MM.1S (cell line): Measurements from ENCODE around the gene BLOC1S4.

ENCODE experiments used
- DNase-seq: peaks from one replicate; pipeline ENCODE4 v3.0.0-alpha.2; 2015
- H2AFZ ChIP-seq: fragments of 300-600 bp; sonication (generic); 2 replicates; pipeline ENCODE4 v1.6.0; 2016; ENCODE audit warnings: antibody characterized with exemption, low read length
- H3F3A ChIP-seq: fragments of 300-600 bp; sonication (generic); 2 replicates; pipeline ENCODE4 v1.6.1; 2016; ENCODE audit warnings: mild to moderate bottlenecking, antibody characterized with exemption, low read length, moderate library complexity, mixed read lengths; ENCODE audit not compliant: insufficient read depth
- H3K27ac ChIP-seq: fragments of 300-600 bp; sonication (generic); 2 replicates; pipeline ENCODE4 v1.5.1; 2016; ENCODE audit warnings: mild to moderate bottlenecking, low read length
- H3K27me3 ChIP-seq: fragments of 300-600 bp; sonication (generic); replicated peaks from 2 replicates; pipeline ENCODE4 v1.6.0; 2016; ENCODE audit warnings: low read length; ENCODE audit not compliant: insufficient read depth
- H3K36me3 ChIP-seq: fragments of 300-600 bp; sonication (generic); replicated peaks from 2 replicates; pipeline ENCODE4 v1.6.1; 2016; ENCODE audit warnings: mild to moderate bottlenecking, low read length, mixed read lengths; ENCODE audit not compliant: insufficient read depth
- H3K4me1 ChIP-seq: fragments of 300-600 bp; sonication (generic); 2 replicates; pipeline ENCODE4 v1.6.1; 2016; ENCODE audit warnings: low read length, mixed read lengths
- H3K4me2 ChIP-seq: fragments of 300-600 bp; sonication (generic); 2 replicates; pipeline ENCODE4 v1.6.0; 2016; ENCODE audit warnings: low read depth, low read length
- H3K4me3 ChIP-seq: fragments of 300-600 bp; sonication (generic); 2 replicates; pipeline ENCODE4 v1.5.1; 2016; ENCODE audit warnings: low read length, mixed read lengths
- H3K79me2 ChIP-seq: fragments of 300-600 bp; sonication (generic); 2 replicates; pipeline ENCODE4 v1.6.1; 2016; ENCODE audit warnings: mixed run types, low read length, mixed read lengths
- H3K9ac ChIP-seq: fragments of 300-600 bp; sonication (generic); 2 replicates; pipeline ENCODE4 v1.6.1; 2016; ENCODE audit warnings: low read length, mixed read lengths
- H3K9me2 ChIP-seq: fragments of 300-600 bp; sonication (generic); replicated peaks from 2 replicates; pipeline ENCODE4 v1.6.1; 2016; ENCODE audit warnings: mild to moderate bottlenecking, low read length, mixed read lengths; ENCODE audit not compliant: insufficient read depth
- H3K9me3 ChIP-seq: fragments of 300-600 bp; sonication (generic); replicated peaks from 2 replicates; pipeline ENCODE4 v1.6.1; 2016; ENCODE audit warnings: mild to moderate bottlenecking, low read length, mixed read lengths; ENCODE audit not compliant: insufficient read depth
- H4K20me1 ChIP-seq: fragments of 300-600 bp; sonication (generic); 2 replicates; pipeline ENCODE4 v1.6.1; 2016; ENCODE audit warnings: mild to moderate bottlenecking, low read length, moderate library complexity, mixed read lengths; ENCODE audit not compliant: insufficient read depth
- EZH2 ChIP-seq: fragments of 300-600 bp; sonication (generic); optimal IDR thresholded peaks from 2 replicates; pipeline ENCODE3; 2017; ENCODE audit warnings: low read depth, mild to moderate bottlenecking, antibody characterized with exemption, low read length, mixed read lengths
- EZH2phosphoT487 ChIP-seq: fragments of 300-600 bp; sonication (generic); IDR thresholded peaks from 2 replicates; pipeline ENCODE4 v1.6.1; 2018; ENCODE audit warnings: antibody characterized with exemption, low read length
- TF ChIP-seq, protein P1 (sequence below): fragments of 300-600 bp; sonication (generic); IDR thresholded peaks from 2 replicates; pipeline ENCODE4 v1.5.1; 2016; ENCODE audit warnings: antibody characterized with exemption, low read length, mixed read lengths

BLOC1S4 gene

DNA sequence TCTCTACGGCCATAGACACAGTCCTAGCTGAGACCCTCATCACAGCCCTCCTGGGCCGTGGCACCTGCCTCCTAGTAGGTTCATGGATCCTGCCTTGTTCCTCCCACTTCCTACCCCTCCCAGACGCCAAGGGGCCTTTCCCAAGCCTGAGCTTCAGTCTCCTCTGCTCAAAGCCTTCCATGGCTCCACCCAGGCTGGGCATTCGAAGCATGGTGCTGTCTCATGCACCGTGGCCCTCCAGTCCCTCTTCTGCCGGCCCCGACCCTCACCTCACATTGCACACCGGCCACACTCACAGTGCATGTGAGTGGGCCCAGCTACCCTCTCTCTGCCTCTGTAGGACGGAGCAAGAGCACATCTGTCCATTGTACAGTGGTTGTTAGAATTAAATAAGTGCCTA, 44.9 kb downstream of the BLOC1S4 start:
- DNase-seq, result no peak
- Histone ChIP-seq H3K27ac (no peak overlapping the region), H3F3A (no peaks in the 10 kb centered on the region), H3K4me2 (no peak overlapping the region), H4K20me1 (no peaks in the 10 kb centered on the region), H3K9me2 (no peaks in the 10 kb centered on the region), H3K9me3 (no peaks in the 10 kb centered on the region), H3K36me3 (no peaks in the 10 kb centered on the region), H3K79me2 (no peaks in the 10 kb centered on the region), H3K9ac (no peak overlapping the region), H3K4me1 (no peaks in the 10 kb centered on the region), H2AFZ (no peak overlapping the region), H3K27me3 (peaks cover 16% of the 10 kb centered on the region; the same call in 1 of the 2 replicates), H3K4me3 (no peak overlapping the region)
- TF ChIP-seq EZH2, result no peak
- TF ChIP-seq, protein P1, sequence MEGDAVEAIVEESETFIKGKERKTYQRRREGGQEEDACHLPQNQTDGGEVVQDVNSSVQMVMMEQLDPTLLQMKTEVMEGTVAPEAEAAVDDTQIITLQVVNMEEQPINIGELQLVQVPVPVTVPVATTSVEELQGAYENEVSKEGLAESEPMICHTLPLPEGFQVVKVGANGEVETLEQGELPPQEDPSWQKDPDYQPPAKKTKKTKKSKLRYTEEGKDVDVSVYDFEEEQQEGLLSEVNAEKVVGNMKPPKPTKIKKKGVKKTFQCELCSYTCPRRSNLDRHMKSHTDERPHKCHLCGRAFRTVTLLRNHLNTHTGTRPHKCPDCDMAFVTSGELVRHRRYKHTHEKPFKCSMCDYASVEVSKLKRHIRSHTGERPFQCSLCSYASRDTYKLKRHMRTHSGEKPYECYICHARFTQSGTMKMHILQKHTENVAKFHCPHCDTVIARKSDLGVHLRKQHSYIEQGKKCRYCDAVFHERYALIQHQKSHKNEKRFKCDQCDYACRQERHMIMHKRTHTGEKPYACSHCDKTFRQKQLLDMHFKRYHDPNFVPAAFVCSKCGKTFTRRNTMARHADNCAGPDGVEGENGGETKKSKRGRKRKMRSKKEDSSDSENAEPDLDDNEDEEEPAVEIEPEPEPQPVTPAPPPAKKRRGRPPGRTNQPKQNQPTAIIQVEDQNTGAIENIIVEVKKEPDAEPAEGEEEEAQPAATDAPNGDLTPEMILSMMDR, result no peak
- no peak for TF ChIP-seq EZH2phosphoT487

DNA sequence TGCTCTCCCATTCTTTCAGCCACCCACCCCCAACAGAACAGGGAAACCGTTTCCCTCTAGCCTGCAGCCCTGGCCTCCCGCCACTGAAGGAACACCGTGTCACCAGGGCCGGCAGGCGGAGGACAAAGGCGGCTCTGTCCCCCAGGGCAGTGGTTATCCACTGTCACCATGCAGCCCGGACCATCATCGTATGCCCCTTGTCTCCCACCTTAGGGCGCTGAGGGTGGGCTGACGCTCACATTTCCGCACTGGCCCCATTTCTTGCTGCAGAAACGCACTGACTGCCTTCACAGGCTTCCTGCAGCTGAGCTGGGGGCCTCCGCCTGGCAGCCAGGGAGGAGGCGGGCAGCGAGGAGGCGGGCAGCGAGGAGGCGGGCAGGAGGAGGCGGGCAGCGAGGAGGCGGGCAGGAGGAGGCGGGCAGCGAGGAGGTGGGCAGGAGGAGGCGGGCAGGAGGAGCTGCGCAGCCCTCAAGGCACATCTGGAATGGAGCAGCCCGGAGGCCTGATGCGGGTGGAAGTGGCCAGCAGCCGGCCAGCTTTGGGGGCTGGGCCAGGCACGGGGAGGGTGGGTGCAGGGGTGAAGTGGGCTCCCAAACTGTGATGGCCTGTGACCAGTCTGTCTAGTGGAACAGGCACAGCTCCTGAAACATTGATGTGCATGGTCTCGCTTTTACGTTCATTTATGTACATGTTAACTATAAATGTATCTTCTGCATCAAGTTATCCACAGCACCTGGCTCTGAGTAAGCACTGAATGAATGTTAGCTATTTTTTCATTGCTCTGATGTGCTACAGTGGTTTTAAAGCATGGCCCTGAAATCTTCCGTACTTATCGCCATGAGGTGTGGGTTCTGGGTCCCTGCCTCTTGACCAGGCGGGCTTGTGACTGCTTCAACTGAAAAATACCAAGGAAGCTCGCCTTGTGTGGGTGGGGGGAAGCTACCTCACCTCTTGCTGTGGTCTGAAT, 46.0 kb downstream of the BLOC1S4 start:
- Histone ChIP-seq H3K36me3 (no peaks in the 10 kb centered on the region), H3K9me2 (no peaks in the 10 kb centered on the region), H3K79me2 (no peaks in the 10 kb centered on the region), H3K27ac (no peak overlapping the region), H4K20me1 (no peaks in the 10 kb centered on the region), H3K9me3 (no peaks in the 10 kb centered on the region), H3K27me3 (peaks cover 16% of the 10 kb centered on the region; the same call in 1 of the 2 replicates), H3K9ac (no peak overlapping the region), H2AFZ (no peak overlapping the region), H3K4me3 (no peak overlapping the region), H3K4me1 (no peaks in the 10 kb centered on the region), H3F3A (no peaks in the 10 kb centered on the region), H3K4me2 (no peak overlapping the region)
- no peak for TF ChIP-seq EZH2
- no peak for TF ChIP-seq EZH2phosphoT487
- TF ChIP-seq, protein P1, result no peak
- no peak for DNase-seq

DNA sequence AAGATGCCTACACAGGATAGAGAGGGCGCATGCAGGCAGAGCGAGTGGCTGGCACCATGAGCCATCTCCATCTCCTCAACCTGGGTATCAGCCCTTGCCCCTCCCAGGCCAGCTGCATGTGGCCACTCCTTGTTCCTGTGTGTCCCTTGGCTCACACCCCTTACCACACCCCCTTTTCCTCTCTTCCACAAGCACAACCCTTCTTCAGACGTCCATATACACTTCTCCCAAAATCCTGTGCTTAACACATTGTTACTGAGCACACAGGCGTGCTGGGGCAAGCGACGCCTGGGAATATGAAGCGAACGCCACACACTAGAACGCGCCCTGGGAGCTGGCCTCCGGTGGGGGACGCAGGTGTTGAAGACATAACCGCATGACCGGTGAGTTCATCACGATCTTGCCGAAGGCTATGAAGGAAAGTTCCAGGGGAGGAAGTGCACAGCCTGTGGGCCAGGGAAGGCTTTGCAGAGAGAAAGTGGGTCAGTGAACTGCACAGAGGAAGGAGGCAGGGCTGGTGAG, 47.4 kb downstream of the BLOC1S4 start:
- no peaks in the 10 kb centered on the region for H3K9me2 ChIP-seq
- no peak overlapping the region for H3K4me2 ChIP-seq
- H3K9ac ChIP-seq, result no peak overlapping the region
- no peaks in the 10 kb centered on the region for H3K4me1 ChIP-seq
- no peaks in the 10 kb centered on the region for H4K20me1 ChIP-seq
- H3K79me2 ChIP-seq, result no peaks in the 10 kb centered on the region
- TF ChIP-seq EZH2phosphoT487, result no peak
- no peak for TF ChIP-seq EZH2
- TF ChIP-seq, protein P1, result no peak
- no peaks in the 10 kb centered on the region for H3K36me3 ChIP-seq
- peaks cover 16% of the 10 kb centered on the region; the same call in 1 of the 2 replicates for H3K27me3 ChIP-seq
- no peak overlapping the region for H3K4me3 ChIP-seq
- no peaks in the 10 kb centered on the region for H3F3A ChIP-seq
- DNase-seq, result no peak
- H2AFZ ChIP-seq, result no peak overlapping the region
- no peaks in the 10 kb centered on the region for H3K9me3 ChIP-seq
- no peak overlapping the region for H3K27ac ChIP-seq
